ENCODE measurements around the gene LRCH4.
A peak's percentile ranks its signal among the peaks of the same experiment; 100 is the strongest.

The LRCH4 gene

DNA sequence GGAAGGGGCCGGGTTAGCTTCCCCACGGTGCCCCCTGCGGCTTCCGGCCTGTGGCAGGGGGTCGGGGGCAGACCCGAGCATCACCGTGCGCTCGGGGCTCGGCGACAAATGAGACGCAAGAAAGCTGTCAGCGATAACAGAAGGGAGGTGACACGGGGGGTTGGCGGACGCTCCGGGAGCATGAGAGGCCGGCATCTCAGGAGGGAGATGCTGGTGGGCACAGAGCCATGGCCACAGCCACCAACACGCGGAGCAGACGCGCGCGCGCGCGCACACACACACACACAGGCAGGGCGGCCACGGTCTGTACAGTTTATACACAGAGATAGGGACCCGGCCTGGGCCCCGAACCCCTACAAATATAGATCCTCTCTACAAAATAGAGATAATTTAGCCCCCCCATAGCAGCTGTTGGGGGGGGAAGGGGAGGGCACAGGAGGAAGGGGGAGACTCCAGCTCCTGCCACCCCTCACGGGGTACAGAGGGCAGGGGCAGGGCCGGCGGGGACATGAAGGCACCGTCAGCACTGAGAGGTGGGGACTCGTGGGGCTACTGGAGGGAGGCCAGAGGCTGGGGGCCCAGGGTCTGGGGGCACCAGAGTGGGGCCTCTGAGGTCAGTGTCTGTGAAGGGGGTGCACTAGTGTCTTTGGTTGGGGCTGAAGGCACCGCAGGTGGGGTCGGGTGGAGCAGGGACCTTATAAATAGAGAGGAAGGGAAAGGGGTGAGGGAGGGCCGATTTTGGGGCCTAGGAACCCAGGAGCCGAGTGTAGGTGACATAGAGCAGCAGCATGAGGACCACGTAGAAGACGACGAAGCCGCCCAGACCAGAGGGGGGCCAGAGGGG is 11.3 kb downstream of the LRCH4 start:
- no peak overlapping the region for H3K4me3 ChIP-seq (ENCODE audit: low read length in 2 of 2)
- no peak overlapping the region for H2AFZ ChIP-seq (ENCODE audit: low read length)
- no peak overlapping the region for H3K4ac ChIP-seq (ENCODE audit: low read length)
- peak overlapping the region; percentile 58 for H2BK12ac ChIP-seq (ENCODE audit: low read length)
- H4K91ac ChIP-seq (ENCODE audit: low read depth, low read length, poor library complexity) = no peak overlapping the region
- H3K9ac ChIP-seq (ENCODE audit: low read depth, low read length, poor library complexity) = peak overlapping the region; percentile 21
- peaks cover 5% of the 10 kb centered on the region for H3K79me1 ChIP-seq (ENCODE audit: low read depth, low read length)
- H3K27me3 ChIP-seq (ENCODE audit: control insufficient read depth in 3 of 3, insufficient read depth in 3 of 3, low read depth in 1 of 3, low read length in 3 of 3) = peaks cover 0 to 13% (median 0%) of the 10 kb centered on the region in 3 experiments
- WGBS, 2 donors (ENCODE audit: extremely low coverage in 2 of 2, insufficient read length in 2 of 2, insufficient replicate concordance in 1 of 2) = no CpG with 5 or more reads among the region's 44 CpGs
- peaks cover 25 to 41% of the 10 kb centered on the region in 2 donors for H3K36me3 ChIP-seq (replicated peaks in 1 of 2; ENCODE audit: control insufficient read depth in 2 of 2, insufficient read depth in 2 of 2, low read length in 2 of 2)
- H4K8ac ChIP-seq (ENCODE audit: low read depth, low read length) = no peak overlapping the region
- no peak overlapping the region for H2AK5ac ChIP-seq (ENCODE audit: low read depth, low read length)
- H2BK15ac ChIP-seq (ENCODE audit: low read length) = no peak overlapping the region
- no peak overlapping the region for H3K23ac ChIP-seq (ENCODE audit: low read depth, low read length, poor library complexity)
- H3K4me2 ChIP-seq (ENCODE audit: insufficient read depth, low read length, poor library complexity, severe bottlenecking) = no peak overlapping the region
- no peak overlapping the region for H2BK5ac ChIP-seq (ENCODE audit: low read length)
- H3K27ac ChIP-seq (replicated peaks; ENCODE audit: low read length) = no peak overlapping the region
- H3K9me3 ChIP-seq (replicated peaks in 1 of 2; ENCODE audit: control insufficient read depth in 2 of 2, insufficient read depth in 1 of 2, low read depth in 1 of 2, low read length in 2 of 2) = peaks cover 0 to 2% of the 10 kb centered on the region in 2 donors
- H3K14ac ChIP-seq (ENCODE audit: low read length) = no peak overlapping the region
- peaks cover 23 to 24% of the 10 kb centered on the region in 2 donors for H3K4me1 ChIP-seq (ENCODE audit: control insufficient read depth in 2 of 2, insufficient read depth in 1 of 2, low read depth in 1 of 2, low read length in 2 of 2)
- no peak overlapping the region for H3K18ac ChIP-seq (ENCODE audit: low read length)
- no peak for DNase-seq (ENCODE audit: low spot score)
- no peak overlapping the region for H2BK120ac ChIP-seq (ENCODE audit: low read depth, low read length)

DNA sequence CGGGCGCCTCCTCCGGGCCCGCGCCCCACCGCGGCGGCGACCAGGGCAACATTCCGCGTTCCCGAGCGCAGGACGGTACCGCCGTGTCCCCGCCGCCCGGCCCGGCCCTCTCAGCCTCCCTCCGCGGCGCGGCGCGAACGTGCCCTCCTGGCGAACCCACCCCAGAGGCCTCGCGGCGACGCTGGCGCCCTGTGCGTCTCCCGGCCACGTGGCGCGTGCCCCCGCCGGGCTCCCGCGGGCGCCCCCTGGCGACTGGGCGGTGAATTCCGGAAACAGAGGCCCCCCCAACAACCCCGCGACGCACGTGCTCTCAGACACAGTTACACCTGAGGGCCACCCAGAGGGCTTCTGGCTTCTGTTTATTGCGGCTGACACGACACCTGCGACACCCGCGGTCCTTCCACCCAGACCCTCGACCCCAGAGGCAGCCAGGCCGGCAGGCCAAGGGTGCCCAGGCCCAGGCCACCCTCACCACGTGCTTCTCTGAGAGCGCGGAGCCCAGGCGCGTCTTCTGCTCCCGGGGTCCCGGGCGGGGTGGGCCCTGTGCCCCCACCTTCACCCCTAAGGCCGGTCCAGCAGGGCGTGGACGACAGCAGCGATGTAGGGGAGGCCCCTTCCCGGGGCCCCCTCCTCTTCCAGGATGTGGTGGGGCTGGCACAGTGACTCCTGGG is 12.1 kb downstream of the LRCH4 start, which contains the start of gene SAP25:
Gene SAP25, minus strand, starts transcription at position 210 of the 671 bp plus-strand sequence. Its CDS starts 158 bp downstream, at position 52.
- H3K9me3 ChIP-seq (replicated peaks in 1 of 2; ENCODE audit: control insufficient read depth in 2 of 2, insufficient read depth in 1 of 2, low read depth in 1 of 2, low read length in 2 of 2) = peaks cover 0 to 2% of the 10 kb centered on the region in 2 donors
- H3K9ac ChIP-seq (ENCODE audit: low read depth, low read length, poor library complexity) = peak within 1 kb of the TSS; percentile 21
- H3K4me2 ChIP-seq (ENCODE audit: insufficient read depth, low read length, poor library complexity, severe bottlenecking) = no peak within 1 kb of the TSS
- peak within 1 kb of the TSS; percentile 38 for H3K18ac ChIP-seq (ENCODE audit: low read length)
- H2BK15ac ChIP-seq (ENCODE audit: low read length) = peak within 1 kb of the TSS; percentile 37
- peak within 1 kb of the TSS; percentile 70 for H2AK5ac ChIP-seq (ENCODE audit: low read depth, low read length)
- peaks cover 27 to 31% of the 10 kb centered on the region in 2 donors for H3K4me1 ChIP-seq (ENCODE audit: control insufficient read depth in 2 of 2, insufficient read depth in 1 of 2, low read depth in 1 of 2, low read length in 2 of 2)
- no peak within 1 kb of the TSS for H2BK120ac ChIP-seq (ENCODE audit: low read depth, low read length)
- no peak within 1 kb of the TSS for H3K4me3 ChIP-seq (ENCODE audit: low read length in 2 of 2)
- peaks cover 25 to 37% of the 10 kb centered on the region in 2 donors for H3K36me3 ChIP-seq (replicated peaks in 1 of 2; ENCODE audit: control insufficient read depth in 2 of 2, insufficient read depth in 2 of 2, low read length in 2 of 2)
- H3K27ac ChIP-seq (replicated peaks; ENCODE audit: low read length) = no peak within 1 kb of the TSS
- H4K91ac ChIP-seq (ENCODE audit: low read depth, low read length, poor library complexity) = no peak within 1 kb of the TSS
- WGBS, 2 donors (ENCODE audit: extremely low coverage in 2 of 2, insufficient read length in 2 of 2, insufficient replicate concordance in 1 of 2) = no CpG with 5 or more reads among the region's 70 CpGs
- peaks cover 0 to 13% (median 0%) of the 10 kb centered on the region in 3 experiments for H3K27me3 ChIP-seq (ENCODE audit: control insufficient read depth in 3 of 3, insufficient read depth in 3 of 3, low read depth in 1 of 3, low read length in 3 of 3)
- no peak for DNase-seq (ENCODE audit: low spot score)
- peak within 1 kb of the TSS; percentile 41 for H2BK12ac ChIP-seq (ENCODE audit: low read length)
- H3K4ac ChIP-seq (ENCODE audit: low read length) = no peak within 1 kb of the TSS
- H2AFZ ChIP-seq (ENCODE audit: low read length) = no peak within 1 kb of the TSS
- H3K79me1 ChIP-seq (ENCODE audit: low read depth, low read length) = peaks cover 5% of the 10 kb centered on the region
- H2BK5ac ChIP-seq (ENCODE audit: low read length) = no peak within 1 kb of the TSS
- H3K23ac ChIP-seq (ENCODE audit: low read depth, low read length, poor library complexity) = peak within 1 kb of the TSS; percentile 85
- peak within 1 kb of the TSS; percentile 38 for H3K14ac ChIP-seq (ENCODE audit: low read length)
- no peak within 1 kb of the TSS for H4K8ac ChIP-seq (ENCODE audit: low read depth, low read length)

GRCh38 chr7:100572949-100573675 is 12.8 kb downstream of the LRCH4 start:
- peaks cover 5% of the 10 kb centered on the region for H3K79me1 ChIP-seq (ENCODE audit: low read depth, low read length)
- DNase-seq (ENCODE audit: low spot score) = no peak
- H3K27ac ChIP-seq (replicated peaks; ENCODE audit: low read length) = no peak overlapping the region
- peaks cover 19 to 31% of the 10 kb centered on the region in 2 donors for H3K36me3 ChIP-seq (replicated peaks in 1 of 2; ENCODE audit: control insufficient read depth in 2 of 2, insufficient read depth in 2 of 2, low read length in 2 of 2)
- H3K23ac ChIP-seq (ENCODE audit: low read depth, low read length, poor library complexity) = peak overlapping the region; percentile 85
- peak overlapping the region; percentile 38 for H3K14ac ChIP-seq (ENCODE audit: low read length)
- no peak overlapping the region for H3K9ac ChIP-seq (ENCODE audit: low read depth, low read length, poor library complexity)
- peaks cover 0 to 13% (median 0%) of the 10 kb centered on the region in 3 experiments for H3K27me3 ChIP-seq (ENCODE audit: control insufficient read depth in 3 of 3, insufficient read depth in 3 of 3, low read depth in 1 of 3, low read length in 3 of 3)
- H2AK5ac ChIP-seq (ENCODE audit: low read depth, low read length) = peak overlapping the region; percentile 70
- peaks cover 0 to 2% of the 10 kb centered on the region in 2 donors for H3K9me3 ChIP-seq (replicated peaks in 1 of 2; ENCODE audit: control insufficient read depth in 2 of 2, insufficient read depth in 1 of 2, low read depth in 1 of 2, low read length in 2 of 2)
- H3K4me2 ChIP-seq (ENCODE audit: insufficient read depth, low read length, poor library complexity, severe bottlenecking) = no peak overlapping the region
- no peak overlapping the region for H2BK120ac ChIP-seq (ENCODE audit: low read depth, low read length)
- no peak overlapping the region for H3K4me3 ChIP-seq (ENCODE audit: low read length in 2 of 2)
- H2BK5ac ChIP-seq (ENCODE audit: low read length) = no peak overlapping the region
- peak overlapping the region; percentile 41 for H2BK12ac ChIP-seq (ENCODE audit: low read length)
- H3K4me1 ChIP-seq (ENCODE audit: control insufficient read depth in 2 of 2, insufficient read depth in 1 of 2, low read depth in 1 of 2, low read length in 2 of 2) = peaks cover 29 to 38% of the 10 kb centered on the region in 2 donors
- no CpG with 5 or more reads among the region's 30 CpGs for WGBS, 2 donors (ENCODE audit: extremely low coverage in 2 of 2, insufficient read length in 2 of 2, insufficient replicate concordance in 1 of 2)
- no peak overlapping the region for H2AFZ ChIP-seq (ENCODE audit: low read length)
- no peak overlapping the region for H4K8ac ChIP-seq (ENCODE audit: low read depth, low read length)
- peak overlapping the region; percentile 38 for H3K18ac ChIP-seq (ENCODE audit: low read length)
- no peak overlapping the region for H3K4ac ChIP-seq (ENCODE audit: low read length)
- no peak overlapping the region for H4K91ac ChIP-seq (ENCODE audit: low read depth, low read length, poor library complexity)
- no peak overlapping the region for H2BK15ac ChIP-seq (ENCODE audit: low read length)
